HEK293 (cell line): Measurements from ENCODE around the gene INTS2.

Experiments
- BCL11B ChIP-seq: fragments of 450-650 bp; formaldehyde crosslinking; IDR thresholded peaks from 2 replicates; pipeline ENCODE4 v1.5.1; 2016; ENCODE audit warnings: low read depth, missing biosample characterization, missing genetic modification characterization
- GFI1B ChIP-seq: fragments of 450-650 bp; formaldehyde crosslinking; IDR thresholded peaks from 2 replicates; pipeline ENCODE4 v1.5.1; 2016; ENCODE audit warnings: missing biosample characterization, missing genetic modification characterization
- INSM2 ChIP-seq: fragments of 450-650 bp; formaldehyde crosslinking; IDR thresholded peaks from 2 replicates; pipeline ENCODE4 v1.5.1; 2016; ENCODE audit warnings: missing biosample characterization, missing genetic modification characterization
- KLF1 ChIP-seq: fragments of 450-650 bp; formaldehyde crosslinking; IDR thresholded peaks from 2 replicates; pipeline ENCODE4 v1.5.1; 2016; ENCODE audit warnings: missing biosample characterization, missing genetic modification characterization
- MEIS1 ChIP-seq: sonication (generic); formaldehyde crosslinking; IDR thresholded peaks from 2 replicates; pipeline ENCODE4 v1.8.1; 2022; ENCODE audit warnings: missing genetic modification reagents, mild to moderate bottlenecking, borderline replicate concordance
- PRDM2 ChIP-seq: fragments of 450-650 bp; formaldehyde crosslinking; IDR thresholded peaks from 2 replicates; pipeline ENCODE4 v1.5.1; 2016; ENCODE audit warnings: missing biosample characterization, missing genetic modification characterization, borderline replicate concordance
- SP2 ChIP-seq: fragments of 450-650 bp; formaldehyde crosslinking; IDR thresholded peaks from 2 replicates; pipeline ENCODE4 v1.5.1; 2016; ENCODE audit warnings: missing biosample characterization, missing genetic modification characterization
- SP3 ChIP-seq: fragments of 450-650 bp; formaldehyde crosslinking; IDR thresholded peaks from 2 replicates; pipeline ENCODE4 v1.5.1; 2016; ENCODE audit warnings: missing biosample characterization, missing genetic modification characterization
- YY2 ChIP-seq: fragments of 450-650 bp; formaldehyde crosslinking; IDR thresholded peaks from 2 replicates; pipeline ENCODE4 v1.5.1; 2016; ENCODE audit warnings: missing biosample characterization, missing genetic modification characterization
- ZBTB1 ChIP-seq: fragments of 450-650 bp; formaldehyde crosslinking; IDR thresholded peaks from 2 replicates; pipeline ENCODE4 v1.5.1; 2016; ENCODE audit warnings: missing biosample characterization, missing genetic modification characterization
- ZBTB21 ChIP-seq: fragments of 450-650 bp; formaldehyde crosslinking; IDR thresholded peaks from 2 replicates; pipeline ENCODE4 v1.5.1; 2017; ENCODE audit warnings: missing biosample characterization, missing genetic modification characterization
- ZEB2 ChIP-seq: fragments of 450-650 bp; formaldehyde crosslinking; IDR thresholded peaks from 2 replicates; pipeline ENCODE4 v1.5.1; 2016; ENCODE audit warnings: missing biosample characterization, missing genetic modification characterization
- ZNF155 ChIP-seq: fragments of 450-650 bp; formaldehyde crosslinking; IDR thresholded peaks from 2 replicates; pipeline ENCODE4 v1.5.1; 2016; ENCODE audit warnings: missing biosample characterization, missing genetic modification characterization
- ZNF16 ChIP-seq: fragments of 450-650 bp; formaldehyde crosslinking; IDR thresholded peaks from 2 replicates; pipeline ENCODE4 v1.5.1; 2016; ENCODE audit warnings: low read depth, missing biosample characterization, missing genetic modification characterization
- ZNF23 ChIP-seq: fragments of 450-650 bp; formaldehyde crosslinking; IDR thresholded peaks from 2 replicates; pipeline ENCODE4 v1.5.1; 2016; ENCODE audit warnings: missing biosample characterization, missing genetic modification characterization, borderline replicate concordance
- ZNF37A ChIP-seq: fragments of 450-650 bp; IDR thresholded peaks from 2 replicates; pipeline ENCODE4 v1.5.1; 2018; ENCODE audit warnings: missing biosample characterization, missing genetic modification characterization
- ZNF580 ChIP-seq: fragments of 450-650 bp; formaldehyde crosslinking; IDR thresholded peaks from 2 replicates; pipeline ENCODE4 v1.5.1; 2016; ENCODE audit warnings: missing biosample characterization, missing genetic modification characterization
- ZNF639 ChIP-seq: fragments of 450-650 bp; formaldehyde crosslinking; IDR thresholded peaks from 2 replicates; pipeline ENCODE4 v1.5.1; 2016; ENCODE audit warnings: missing biosample characterization, missing genetic modification characterization
- ZNF707 ChIP-seq: fragments of 450-650 bp; formaldehyde crosslinking; IDR thresholded peaks from 2 replicates; pipeline ENCODE4 v1.5.1; 2016; ENCODE audit warnings: missing biosample characterization, missing genetic modification characterization
- ZNF76 ChIP-seq: fragments of 450-650 bp; formaldehyde crosslinking; IDR thresholded peaks from 2 replicates; pipeline ENCODE4; 2016; ENCODE audit warnings: low read depth, missing biosample characterization, missing genetic modification characterization, borderline replicate concordance
- ZSCAN16 ChIP-seq: fragments of 450-650 bp; formaldehyde crosslinking; IDR thresholded peaks from 2 replicates; pipeline ENCODE4 v1.5.1; 2016; ENCODE audit warnings: missing biosample characterization, missing genetic modification characterization
- ZSCAN4 ChIP-seq: fragments of 450-650 bp; formaldehyde crosslinking; IDR thresholded peaks from 2 replicates; pipeline ENCODE4 v1.5.1; 2017; ENCODE audit warnings: missing biosample characterization, missing genetic modification characterization
- TF ChIP-seq, protein P1 (sequence below): fragments of 450-650 bp; formaldehyde crosslinking; IDR thresholded peaks from 2 replicates; pipeline ENCODE4 v1.5.1; 2016; ENCODE audit warnings: missing biosample characterization, missing genetic modification characterization

The INTS2 gene

DNA sequence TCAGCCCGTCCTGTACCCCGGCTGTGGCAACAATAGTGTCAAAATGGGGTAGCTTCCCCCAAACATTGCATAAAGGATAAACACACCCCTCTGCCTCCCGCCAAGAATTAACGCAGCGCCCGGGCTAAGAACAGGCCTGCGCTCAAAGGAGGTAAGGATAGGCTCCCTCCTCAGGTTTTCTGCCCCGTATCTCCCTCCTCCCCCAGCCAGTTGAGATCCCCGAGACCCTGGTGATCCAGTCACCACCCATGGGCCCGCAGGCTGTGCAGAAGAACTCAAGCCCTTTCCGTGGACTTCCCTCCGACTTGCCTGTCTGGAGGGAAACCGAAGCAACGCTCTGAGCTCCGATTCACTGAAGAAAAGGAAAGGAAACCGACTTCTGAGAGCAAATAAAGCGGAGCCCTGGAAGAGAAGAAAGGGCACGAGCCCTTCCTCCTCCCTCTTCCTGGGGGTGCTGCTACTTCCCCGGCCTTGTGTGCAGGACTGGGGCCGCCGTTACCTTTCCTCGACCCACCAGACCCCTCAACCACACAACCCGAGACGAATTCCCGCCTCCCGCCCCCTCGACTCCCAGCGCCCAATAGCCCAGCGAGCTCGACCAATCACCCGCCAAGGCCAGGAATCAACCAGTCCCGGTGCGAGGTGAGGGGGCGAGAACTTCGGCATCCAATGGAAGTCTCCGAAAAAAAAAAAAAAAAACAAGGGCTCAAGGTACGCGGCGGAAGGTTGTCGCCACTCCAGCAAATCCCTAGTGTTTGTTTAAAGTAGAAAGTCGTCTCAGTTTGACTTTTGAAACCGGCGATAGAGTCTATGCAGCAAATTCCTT lies 64.6 kb downstream of the INTS2 start, which contains the start of gene BRIP1 (continued):
- TF ChIP-seq, protein P1, sequence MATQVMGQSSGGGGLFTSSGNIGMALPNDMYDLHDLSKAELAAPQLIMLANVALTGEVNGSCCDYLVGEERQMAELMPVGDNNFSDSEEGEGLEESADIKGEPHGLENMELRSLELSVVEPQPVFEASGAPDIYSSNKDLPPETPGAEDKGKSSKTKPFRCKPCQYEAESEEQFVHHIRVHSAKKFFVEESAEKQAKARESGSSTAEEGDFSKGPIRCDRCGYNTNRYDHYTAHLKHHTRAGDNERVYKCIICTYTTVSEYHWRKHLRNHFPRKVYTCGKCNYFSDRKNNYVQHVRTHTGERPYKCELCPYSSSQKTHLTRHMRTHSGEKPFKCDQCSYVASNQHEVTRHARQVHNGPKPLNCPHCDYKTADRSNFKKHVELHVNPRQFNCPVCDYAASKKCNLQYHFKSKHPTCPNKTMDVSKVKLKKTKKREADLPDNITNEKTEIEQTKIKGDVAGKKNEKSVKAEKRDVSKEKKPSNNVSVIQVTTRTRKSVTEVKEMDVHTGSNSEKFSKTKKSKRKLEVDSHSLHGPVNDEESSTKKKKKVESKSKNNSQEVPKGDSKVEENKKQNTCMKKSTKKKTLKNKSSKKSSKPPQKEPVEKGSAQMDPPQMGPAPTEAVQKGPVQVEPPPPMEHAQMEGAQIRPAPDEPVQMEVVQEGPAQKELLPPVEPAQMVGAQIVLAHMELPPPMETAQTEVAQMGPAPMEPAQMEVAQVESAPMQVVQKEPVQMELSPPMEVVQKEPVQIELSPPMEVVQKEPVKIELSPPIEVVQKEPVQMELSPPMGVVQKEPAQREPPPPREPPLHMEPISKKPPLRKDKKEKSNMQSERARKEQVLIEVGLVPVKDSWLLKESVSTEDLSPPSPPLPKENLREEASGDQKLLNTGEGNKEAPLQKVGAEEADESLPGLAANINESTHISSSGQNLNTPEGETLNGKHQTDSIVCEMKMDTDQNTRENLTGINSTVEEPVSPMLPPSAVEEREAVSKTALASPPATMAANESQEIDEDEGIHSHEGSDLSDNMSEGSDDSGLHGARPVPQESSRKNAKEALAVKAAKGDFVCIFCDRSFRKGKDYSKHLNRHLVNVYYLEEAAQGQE (tag by site-specific recombination), result no peak; the same call in 1 of the 2 replicates
- TF ChIP-seq KLF1 (tag by site-specific recombination) (no peak), ZNF23 (tag by site-specific recombination) (no peak), ZBTB1 (tag by site-specific recombination) (no peak), SP3 (tag by site-specific recombination) (peak; percentile 87), PRDM2 (tag by site-specific recombination) (no peak), MEIS1 (CRISPR knock-in tag) (no peak), INSM2 (no peak), SP2 (tag by site-specific recombination) (peak; percentile 96), ZEB2 (tag by site-specific recombination) (0 out of 2 replicates have a peak, but pooled peaks have one; percentile 50), ZSCAN4 (no peak), ZNF580 (tag by site-specific recombination) (peak; percentile 81; the same call in 1 of the 2 replicates), ZNF707 (tag by site-specific recombination) (no peak), ZBTB21 (tag by site-specific recombination) (no peak; the same call in 1 of the 2 replicates), ZNF639 (tag by site-specific recombination) (0 out of 2 replicates have a peak, but pooled peaks have one; percentile 38), ZNF16 (tag by site-specific recombination) (no peak), ZNF155 (tag by site-specific recombination) (no peak), ZNF76 (tag by site-specific recombination) (peak; percentile 69; the same call in 1 of the 2 replicates), BCL11B (tag by site-specific recombination) (peak; percentile 52), YY2 (tag by site-specific recombination) (no peak), GFI1B (0 out of 2 replicates have a peak, but pooled peaks have one; percentile 42), ZSCAN16 (tag by site-specific recombination) (no peak), ZNF37A (no peak)
